AG20443 (cell line): ENCODE measurements around the gene NPAS4.
"Not testable (repeated sequence)": the region's sequence is repeated elsewhere in the genome, so short reads cannot be mapped to it uniquely, and the experiment has no call there.

Experiments used
- DNase-seq: peaks from one replicate; pipeline ENCODE4 v3.0.0; 2012; ENCODE audit warnings: low spot score, mixed read lengths

Gene NPAS4

DNA sequence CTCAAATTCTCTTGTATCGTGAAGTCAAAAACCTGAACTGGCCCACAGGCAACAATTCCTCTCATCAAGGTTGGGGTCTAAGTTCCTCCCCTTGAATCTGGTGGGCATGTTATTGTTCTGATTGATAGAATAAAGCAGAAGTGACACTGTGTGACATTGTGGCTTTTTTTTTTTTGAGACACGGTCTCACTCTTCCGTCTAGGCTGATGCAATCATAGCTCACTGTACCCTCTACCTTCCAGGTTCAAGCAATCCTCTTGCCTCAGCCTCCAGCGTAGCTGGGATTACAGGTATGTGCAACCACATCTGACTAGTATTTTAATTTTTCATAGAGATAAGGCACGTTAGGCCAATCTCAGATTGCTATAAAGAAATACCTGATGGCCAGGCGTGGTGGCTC, 37.0 kb downstream of the NPAS4 start:
- no peak for DNase-seq

DNA sequence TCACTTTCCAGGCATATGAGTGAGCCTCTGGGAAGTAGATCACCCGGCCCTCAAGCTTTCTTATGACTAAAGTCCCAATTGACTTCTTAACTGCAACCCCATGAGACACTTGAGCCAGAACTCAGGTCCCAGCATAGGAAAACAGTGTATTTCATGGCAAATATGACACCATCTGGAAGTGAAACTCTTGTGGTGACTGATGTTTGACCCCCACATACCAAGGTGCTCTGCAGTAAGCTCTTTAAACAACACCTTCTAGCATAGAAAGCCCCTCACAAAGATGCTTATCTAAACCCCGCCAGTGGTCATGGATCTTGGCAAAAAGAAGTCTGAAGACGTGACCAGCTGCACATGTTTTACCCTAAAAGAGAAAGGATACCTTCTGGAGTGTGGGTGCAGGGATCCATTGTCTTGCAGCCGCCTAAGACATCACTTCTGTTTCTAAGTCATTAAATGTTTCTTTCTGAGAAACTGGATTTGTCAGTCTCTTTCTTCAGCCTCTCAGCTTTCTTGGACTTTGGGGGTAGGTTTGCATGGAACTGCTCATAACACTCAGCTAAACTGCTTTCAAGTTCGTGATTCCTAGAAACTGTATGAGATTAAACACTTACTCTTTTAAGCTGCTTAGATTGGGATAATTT, 38.4 kb downstream of the NPAS4 start:
- no peak for DNase-seq

- no peak for DNase-seq
These were observed 41.2 kb downstream of the NPAS4 start for GRCh38 chr11:66462010-66462409.

- no peak for DNase-seq
These were observed 42.1 kb downstream of the NPAS4 start for GRCh38 chr11:66462911-66463310.

DNA sequence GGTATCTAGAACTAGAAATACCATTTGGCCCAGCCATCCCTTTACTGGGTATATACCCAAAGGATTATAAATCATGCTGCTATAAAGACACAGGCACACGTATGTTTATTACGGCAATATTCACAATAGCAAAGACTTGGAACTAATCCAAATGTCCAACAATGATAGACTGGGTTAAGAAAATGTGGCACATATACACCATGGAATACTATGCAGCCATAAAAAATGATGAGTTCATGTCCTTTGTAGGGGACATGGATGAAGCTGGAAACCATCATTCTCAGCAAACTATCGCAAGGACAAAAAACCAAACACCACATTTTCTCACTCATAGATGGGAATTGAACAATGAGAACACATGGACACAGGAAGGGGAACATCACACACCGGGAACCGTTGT, 43.3 kb downstream of the NPAS4 start:
- not testable (repeated sequence) for DNase-seq

DNA sequence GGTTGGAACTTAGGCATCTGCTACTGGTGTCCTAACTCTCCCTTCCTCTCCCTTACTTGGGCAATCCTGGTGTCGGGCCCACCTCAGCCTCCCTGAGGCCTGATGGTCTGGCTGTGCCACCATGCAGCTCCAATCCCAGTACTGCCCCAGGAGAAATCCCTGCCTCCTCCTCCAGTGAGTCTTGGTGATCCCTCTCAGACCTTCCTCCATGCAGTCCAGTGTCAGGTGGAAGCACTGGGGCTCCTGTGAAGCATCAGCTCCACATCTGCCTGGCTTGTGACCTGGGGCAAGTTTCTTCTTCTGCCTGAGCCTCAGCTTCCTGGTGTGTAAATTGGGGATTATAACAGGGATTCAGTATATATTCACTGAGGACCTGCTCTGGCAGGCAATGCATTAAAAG, 44.1 kb downstream of the NPAS4 start:
- no peak for DNase-seq

- DNase-seq, result no peak
These were observed 44.8 kb downstream of the NPAS4 start for GRCh38 chr11:66465373-66466224.

- DNase-seq, result peak; percentile 99
These were observed 45.6 kb downstream of the NPAS4 start, which contains the start of gene PELI3 for GRCh38 chr11:66466225-66467033. Gene PELI3, plus strand, starts transcription at chr11:66466905. Its CDS starts 1,224 bp downstream, at chr11:66468129.

GRCh38 chr11:66467034-66467659, 46.3 kb downstream of the NPAS4 start:
- DNase-seq, result peak; percentile 80

DNA sequence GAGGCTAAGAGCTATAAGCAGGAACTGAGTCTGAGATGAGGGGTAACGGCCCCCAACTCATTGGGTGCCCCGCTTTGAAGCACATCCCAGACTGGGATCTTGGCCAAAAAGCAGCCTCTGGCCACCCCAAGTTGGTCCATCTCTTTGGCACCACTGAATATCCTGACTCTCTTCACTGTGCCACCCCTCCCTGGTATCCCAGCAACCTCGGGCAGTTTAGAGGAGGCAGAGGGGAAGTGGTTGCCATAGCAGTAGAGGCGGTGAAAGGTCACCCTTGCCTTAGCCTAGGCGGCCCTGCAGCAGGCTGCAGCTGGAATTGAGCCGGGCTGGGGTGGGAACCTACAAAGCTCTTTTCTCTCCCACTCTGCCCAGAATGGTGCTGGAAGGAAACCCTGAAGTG, 46.9 kb downstream of the NPAS4 start:
- peak; percentile 20 for DNase-seq

- DNase-seq, result no peak
These were observed 47.9 kb downstream of the NPAS4 start for GRCh38 chr11:66468691-66469090.

DNA sequence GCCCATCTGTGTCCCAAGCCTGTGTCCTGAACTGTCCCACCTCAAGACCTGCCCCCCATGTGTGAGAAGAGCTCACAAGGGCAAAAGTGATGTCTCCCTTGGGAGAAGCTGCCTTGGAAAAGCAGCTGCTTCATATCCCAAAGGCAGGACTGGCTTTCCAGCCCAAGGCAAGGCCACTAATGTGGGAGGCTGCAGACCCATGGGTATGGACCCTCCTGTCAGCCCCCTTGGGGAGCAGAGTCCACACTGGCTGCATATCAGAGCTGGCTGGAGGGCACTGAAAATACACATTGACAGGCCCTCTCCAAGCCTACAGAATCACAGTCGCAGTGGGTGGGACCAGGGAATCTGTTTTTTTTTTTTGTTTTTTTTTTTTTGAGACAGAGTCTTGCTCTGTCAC, 48.6 kb downstream of the NPAS4 start:
- DNase-seq, result no peak

GRCh38 chr11:66470015-66470414, 49.2 kb downstream of the NPAS4 start:
- no peak for DNase-seq

DNA sequence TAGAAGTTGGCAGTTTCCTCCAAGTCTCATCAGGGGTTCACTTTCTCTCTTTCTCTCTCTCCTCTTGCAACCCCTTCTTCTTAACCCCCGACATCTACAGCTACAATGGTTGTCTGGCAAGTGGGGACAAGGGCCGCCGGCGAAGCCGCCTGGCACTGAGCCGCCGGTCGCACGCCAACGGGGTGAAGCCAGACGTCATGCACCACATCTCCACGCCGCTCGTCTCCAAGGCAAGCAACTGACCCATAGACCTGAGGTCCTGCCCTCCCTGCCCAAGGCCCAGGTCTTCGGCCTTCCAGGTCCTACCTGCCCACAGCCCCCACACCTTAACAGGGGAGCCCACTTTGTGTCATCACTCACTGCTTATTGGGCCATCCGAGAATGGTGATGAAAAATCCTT, 50.3 kb downstream of the NPAS4 start:
- no peak for DNase-seq

- no peak for DNase-seq
These were observed 51.2 kb downstream of the NPAS4 start for GRCh38 chr11:66472054-66472453.

DNA sequence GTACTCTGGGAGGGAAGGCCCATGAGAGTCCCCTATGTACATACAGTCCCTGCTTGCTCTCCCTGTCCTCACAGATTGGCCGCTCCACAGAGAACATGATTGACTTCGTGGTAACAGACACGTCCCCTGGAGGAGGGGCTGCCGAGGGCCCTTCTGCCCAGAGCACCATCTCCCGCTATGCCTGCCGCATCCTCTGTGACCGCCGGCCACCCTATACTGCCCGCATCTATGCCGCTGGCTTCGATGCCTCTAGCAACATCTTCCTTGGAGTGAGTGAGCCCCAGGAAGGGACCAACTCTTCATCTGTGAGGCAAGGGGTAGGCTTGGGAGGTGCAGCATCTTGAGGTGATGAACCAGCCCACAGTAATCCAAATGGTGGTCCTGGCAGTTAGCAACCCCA, 52.3 kb downstream of the NPAS4 start:
- no peak for DNase-seq

- DNase-seq, result no peak
These were observed 53.0 kb downstream of the NPAS4 start for GRCh38 chr11:66473608-66474515.

GRCh38 chr11:66475349-66476172, 54.7 kb downstream of the NPAS4 start:
- DNase-seq, result no peak
